ENCODE data around the gene LEMD2.

DNA sequence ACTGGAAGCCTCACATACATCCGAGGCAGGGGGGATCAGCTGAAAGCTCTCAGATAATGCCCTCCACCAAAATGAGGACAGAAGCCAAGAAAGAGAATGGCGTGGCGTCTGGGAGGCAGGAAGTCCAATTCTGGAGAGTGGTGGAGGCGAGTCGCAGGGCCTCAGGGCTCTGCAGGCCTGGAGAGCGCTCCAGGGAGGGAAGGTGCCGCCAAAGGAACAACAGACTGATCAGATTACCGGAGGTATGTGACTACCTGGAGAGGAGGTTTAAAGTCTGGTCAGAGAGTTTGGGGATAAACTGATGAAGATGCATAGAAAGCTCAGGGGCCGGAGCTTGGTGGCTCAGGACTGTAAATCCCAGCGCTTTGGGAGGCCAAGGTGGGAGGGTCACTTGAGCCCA is 31.0 kb downstream of the LEMD2 start:
- TF ChIP-seq, protein P1, sequence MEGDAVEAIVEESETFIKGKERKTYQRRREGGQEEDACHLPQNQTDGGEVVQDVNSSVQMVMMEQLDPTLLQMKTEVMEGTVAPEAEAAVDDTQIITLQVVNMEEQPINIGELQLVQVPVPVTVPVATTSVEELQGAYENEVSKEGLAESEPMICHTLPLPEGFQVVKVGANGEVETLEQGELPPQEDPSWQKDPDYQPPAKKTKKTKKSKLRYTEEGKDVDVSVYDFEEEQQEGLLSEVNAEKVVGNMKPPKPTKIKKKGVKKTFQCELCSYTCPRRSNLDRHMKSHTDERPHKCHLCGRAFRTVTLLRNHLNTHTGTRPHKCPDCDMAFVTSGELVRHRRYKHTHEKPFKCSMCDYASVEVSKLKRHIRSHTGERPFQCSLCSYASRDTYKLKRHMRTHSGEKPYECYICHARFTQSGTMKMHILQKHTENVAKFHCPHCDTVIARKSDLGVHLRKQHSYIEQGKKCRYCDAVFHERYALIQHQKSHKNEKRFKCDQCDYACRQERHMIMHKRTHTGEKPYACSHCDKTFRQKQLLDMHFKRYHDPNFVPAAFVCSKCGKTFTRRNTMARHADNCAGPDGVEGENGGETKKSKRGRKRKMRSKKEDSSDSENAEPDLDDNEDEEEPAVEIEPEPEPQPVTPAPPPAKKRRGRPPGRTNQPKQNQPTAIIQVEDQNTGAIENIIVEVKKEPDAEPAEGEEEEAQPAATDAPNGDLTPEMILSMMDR (IDR thresholded peaks at IDR 0.05; ENCODE audit: low read length): no peak
- TF ChIP-seq EZH2 (IDR thresholded peaks at IDR 0.05; ENCODE audit: borderline replicate concordance, low read length): no peak

All from OCI-LY1 (cell line).